ENCODE results near the gene THSD4. TPM values are rescaled to one million over a fixed set of nuclear protein-coding genes. Genes with fewer than 3 reads are reported as not detected.

THSD4 gene
- total and polyA plus RNA-seq, 4 donors, result 6.0 to 42.4 (median 18.5) TPM

DNA sequence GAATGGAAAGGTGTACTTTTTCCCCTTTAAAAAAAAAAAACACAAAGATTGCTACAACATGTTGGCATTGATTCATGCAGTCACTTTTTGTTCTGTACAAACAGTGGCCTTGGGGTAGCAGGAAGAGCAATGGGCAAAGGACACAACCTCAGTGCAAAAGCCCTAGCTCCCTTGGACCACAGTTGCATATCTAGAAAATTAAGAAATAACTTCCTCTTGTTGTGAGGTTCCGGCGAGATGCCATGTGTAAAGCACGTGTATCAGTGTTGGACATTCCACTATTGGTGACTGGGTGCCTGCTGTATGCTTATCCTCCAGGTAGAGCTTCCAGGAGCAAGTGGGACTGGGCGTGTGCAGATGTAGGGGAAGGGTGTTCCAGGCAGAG is 164.5 kb downstream of the THSD4 start:
- ATAC-seq (ENCODE audit: insufficient read depth, low FRiP score) (no peak), DNase-seq (no peak)
- Histone ChIP-seq H3K9me3 (ENCODE audit: control insufficient read depth in 4 of 4, insufficient read depth in 3 of 4, low read length in 3 of 4) (no peaks in the 10 kb centered on the region), H3K27ac (ENCODE audit: low read depth in 1 of 2, low read length in 1 of 2) (no peak overlapping the region), H3K36me3 (ENCODE audit: control insufficient read depth in 4 of 4, insufficient read depth in 4 of 4, low read length in 4 of 4) (no peaks in the 10 kb centered on the region), H3K9ac (ENCODE audit: insufficient read depth in 1 of 2, low read length in 2 of 2) (no peak overlapping the region), H3K27me3 (ENCODE audit: control insufficient read depth in 3 of 3, insufficient read depth in 3 of 3, low read length in 2 of 3) (no peaks in the 10 kb centered on the region), H3K4me1 (ENCODE audit: control insufficient read depth in 5 of 5, insufficient read depth in 5 of 5, low read length in 5 of 5) (peaks cover 7 to 28% (median 14%) of the 10 kb centered on the region in 5 donors), H3K4me3 (no peak overlapping the region)
- WGBS, 2 donors, result 74 to 81% methylated on average over 4 of the region's 4 CpGs
- TF ChIP-seq, protein P1, sequence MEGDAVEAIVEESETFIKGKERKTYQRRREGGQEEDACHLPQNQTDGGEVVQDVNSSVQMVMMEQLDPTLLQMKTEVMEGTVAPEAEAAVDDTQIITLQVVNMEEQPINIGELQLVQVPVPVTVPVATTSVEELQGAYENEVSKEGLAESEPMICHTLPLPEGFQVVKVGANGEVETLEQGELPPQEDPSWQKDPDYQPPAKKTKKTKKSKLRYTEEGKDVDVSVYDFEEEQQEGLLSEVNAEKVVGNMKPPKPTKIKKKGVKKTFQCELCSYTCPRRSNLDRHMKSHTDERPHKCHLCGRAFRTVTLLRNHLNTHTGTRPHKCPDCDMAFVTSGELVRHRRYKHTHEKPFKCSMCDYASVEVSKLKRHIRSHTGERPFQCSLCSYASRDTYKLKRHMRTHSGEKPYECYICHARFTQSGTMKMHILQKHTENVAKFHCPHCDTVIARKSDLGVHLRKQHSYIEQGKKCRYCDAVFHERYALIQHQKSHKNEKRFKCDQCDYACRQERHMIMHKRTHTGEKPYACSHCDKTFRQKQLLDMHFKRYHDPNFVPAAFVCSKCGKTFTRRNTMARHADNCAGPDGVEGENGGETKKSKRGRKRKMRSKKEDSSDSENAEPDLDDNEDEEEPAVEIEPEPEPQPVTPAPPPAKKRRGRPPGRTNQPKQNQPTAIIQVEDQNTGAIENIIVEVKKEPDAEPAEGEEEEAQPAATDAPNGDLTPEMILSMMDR (IDR thresholded peaks at IDR 0.05; ENCODE audit: control extremely low read depth, extremely low read depth), result no peak

DNA sequence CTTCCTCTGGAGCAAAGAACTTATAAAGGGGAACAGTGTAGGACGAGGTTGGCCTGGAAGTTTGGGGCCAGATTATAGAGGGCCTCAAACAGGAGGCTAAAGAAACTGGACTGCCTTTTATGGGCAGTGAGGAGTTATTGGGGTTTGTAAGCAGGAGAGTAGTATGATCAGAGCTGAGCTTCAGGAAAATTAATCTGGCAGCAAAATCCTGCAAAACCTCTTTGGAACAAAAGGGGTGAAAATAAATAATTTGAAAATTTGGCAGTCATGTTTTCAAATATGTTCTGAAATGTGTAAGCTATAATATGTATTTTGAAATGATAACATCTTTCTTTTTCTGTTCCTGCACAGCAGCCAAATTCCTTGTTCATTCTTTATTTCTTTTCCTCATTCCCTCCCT is 164.9 kb downstream of the THSD4 start:
- H3K9ac ChIP-seq (ENCODE audit: insufficient read depth in 1 of 2, low read length in 2 of 2), result no peak overlapping the region
- no peaks in the 10 kb centered on the region for H3K9me3 ChIP-seq (ENCODE audit: control insufficient read depth in 4 of 4, insufficient read depth in 3 of 4, low read length in 3 of 4)
- no peaks in the 10 kb centered on the region for H3K27me3 ChIP-seq (ENCODE audit: control insufficient read depth in 3 of 3, insufficient read depth in 3 of 3, low read length in 2 of 3)
- H3K4me1 ChIP-seq (ENCODE audit: control insufficient read depth in 5 of 5, insufficient read depth in 5 of 5, low read length in 5 of 5), result peaks cover 7 to 24% (median 12%) of the 10 kb centered on the region in 5 donors
- H3K4me3 ChIP-seq, result no peak overlapping the region
- DNase-seq, result no peak
- 74 to 83% methylated on average over 1 of the region's 1 CpG for WGBS, 2 donors
- TF ChIP-seq, protein P1 (IDR thresholded peaks at IDR 0.05; ENCODE audit: control extremely low read depth, extremely low read depth), result no peak
- no peak overlapping the region for H3K27ac ChIP-seq (ENCODE audit: low read depth in 1 of 2, low read length in 1 of 2)
- no peak for ATAC-seq (ENCODE audit: insufficient read depth, low FRiP score)
- H3K36me3 ChIP-seq (ENCODE audit: control insufficient read depth in 4 of 4, insufficient read depth in 4 of 4, low read length in 4 of 4), result no peaks in the 10 kb centered on the region

DNA sequence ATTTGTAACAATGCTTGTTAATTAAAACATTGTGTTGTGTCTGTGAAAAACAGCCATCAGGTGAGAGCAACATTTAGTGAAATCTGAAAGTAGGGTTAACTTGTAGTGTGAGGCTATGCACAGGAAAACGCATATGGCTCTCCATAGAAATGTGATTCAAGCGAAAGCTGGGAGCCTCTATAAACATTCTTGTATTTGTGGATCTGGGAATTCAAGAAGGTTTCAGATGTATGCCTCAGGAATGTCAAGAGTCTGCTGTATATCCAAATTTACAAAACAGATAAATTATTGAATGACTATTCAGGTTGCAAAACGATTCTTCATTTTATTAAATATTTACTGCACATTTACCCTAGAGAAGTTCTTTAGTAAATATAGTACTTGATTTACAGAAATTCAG is 166.0 kb downstream of the THSD4 start:
- 79 to 86% methylated on average over 3 of the region's 3 CpGs for WGBS, 2 donors
- H3K9ac ChIP-seq (ENCODE audit: insufficient read depth in 1 of 2, low read length in 2 of 2), result no peak overlapping the region
- H3K36me3 ChIP-seq (ENCODE audit: control insufficient read depth in 4 of 4, insufficient read depth in 4 of 4, low read length in 4 of 4), result no peaks in the 10 kb centered on the region
- H3K4me1 ChIP-seq (ENCODE audit: control insufficient read depth in 5 of 5, insufficient read depth in 5 of 5, low read length in 5 of 5), result peaks cover 7 to 23% (median 12%) of the 10 kb centered on the region in 5 donors
- H3K27ac ChIP-seq (ENCODE audit: low read depth in 1 of 2, low read length in 1 of 2), result no peak overlapping the region
- H3K4me3 ChIP-seq, result no peak overlapping the region
- ATAC-seq (ENCODE audit: insufficient read depth, low FRiP score) (no peak), DNase-seq (no peak)
- H3K9me3 ChIP-seq (ENCODE audit: control insufficient read depth in 4 of 4, insufficient read depth in 3 of 4, low read length in 3 of 4), result no peaks in the 10 kb centered on the region
- TF ChIP-seq, protein P1 (IDR thresholded peaks at IDR 0.05; ENCODE audit: control extremely low read depth, extremely low read depth), result no peak
- no peaks in the 10 kb centered on the region for H3K27me3 ChIP-seq (ENCODE audit: control insufficient read depth in 3 of 3, insufficient read depth in 3 of 3, low read length in 2 of 3)

DNA sequence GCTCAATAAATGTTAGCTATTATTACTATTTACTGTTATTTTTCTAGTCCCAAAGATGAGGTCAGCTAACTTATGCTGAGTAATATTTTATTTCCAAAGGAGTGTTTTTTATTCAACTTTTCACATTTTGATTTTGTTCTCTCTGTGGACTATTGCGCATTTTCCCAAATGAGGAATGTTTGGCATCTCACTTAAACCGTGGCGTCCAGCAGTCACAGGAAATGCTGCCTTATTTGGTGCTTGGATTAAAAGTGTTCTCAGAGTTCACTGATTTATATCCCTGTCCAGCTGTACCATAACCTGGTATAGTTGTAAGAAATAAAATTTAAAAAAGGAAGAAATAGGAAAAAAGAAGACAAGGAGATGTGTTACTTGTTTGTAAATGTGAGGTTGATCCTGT is 166.8 kb downstream of the THSD4 start:
- DNase-seq (peak in 2 of 3 donors; percentile 43 to 48), ATAC-seq (ENCODE audit: insufficient read depth, low FRiP score) (no peak)
- TF ChIP-seq, protein P1 (IDR thresholded peaks at IDR 0.05; ENCODE audit: control extremely low read depth, extremely low read depth), result no peak
- Histone ChIP-seq H3K4me3 (no peak overlapping the region), H3K36me3 (ENCODE audit: control insufficient read depth in 4 of 4, insufficient read depth in 4 of 4, low read length in 4 of 4) (no peaks in the 10 kb centered on the region), H3K9me3 (ENCODE audit: control insufficient read depth in 4 of 4, insufficient read depth in 3 of 4, low read length in 3 of 4) (no peaks in the 10 kb centered on the region), H3K4me1 (ENCODE audit: control insufficient read depth in 5 of 5, insufficient read depth in 5 of 5, low read length in 5 of 5) (peaks cover 7 to 23% (median 12%) of the 10 kb centered on the region in 5 donors), H3K9ac (ENCODE audit: insufficient read depth in 1 of 2, low read length in 2 of 2) (no peak overlapping the region), H3K27me3 (ENCODE audit: control insufficient read depth in 3 of 3, insufficient read depth in 3 of 3, low read length in 2 of 3) (no peaks in the 10 kb centered on the region), H3K27ac (ENCODE audit: low read depth in 1 of 2, low read length in 1 of 2) (peak overlapping the region in 1 of 2 donors; percentile 50)
- WGBS, 2 donors, result 50 to 77% methylated on average over 3 of the region's 3 CpGs

Measured in lung (tissue), 12 donors.